Naive thymus-derived CD4-positive, alpha-beta T cell (primary cell): Measurements from ENCODE around the gene IRS1. TPM values are rescaled to one million over a fixed set of nuclear protein-coding genes. Genes with fewer than 3 reads are reported as not detected.

Source experiments
- ATAC-seq: fragments of 150-1000 bp; cut with Tn5 transposase; 2 replicates; pipeline ENCODE4 v1.10.0; 2021; ENCODE audit warnings: mild to moderate bottlenecking, moderate library complexity
- CTCF ChIA-PET: fragments of 350-600 bp; sonication (Branson Sonifier 250); formaldehyde crosslinking; loops from one replicate; lab custom pipeline; 2021; ENCODE audit warnings: antibody characterized with exemption; lab: Charles Lee
- POLR2A ChIA-PET: fragments of 350-600 bp; sonication (Branson Sonifier 250); formaldehyde crosslinking; loops from one replicate; lab custom pipeline; 2021; ENCODE audit warnings: antibody characterized with exemption, inconsistent platforms; lab: Charles Lee
- DNase-seq, 9 donors: peaks; one replicate each; pipeline versions ENCODE4 v3.0.0 to v3.0.0-alpha.2; 2020 to 2022; ENCODE audit warnings: mixed read lengths in 1 of 9
- H3K27ac ChIP-seq: one replicate; pipeline ENCODE4 v1.7.0; 2013; ENCODE audit warnings: mild to moderate bottlenecking, low read depth, low read length, moderate library complexity
- H3K27me3 ChIP-seq, 2 donors: one replicate each; pipeline ENCODE4 v1.7.0; 2013; ENCODE audit warnings: low read length in 2 of 2, mild to moderate bottlenecking in 2 of 2, moderate library complexity in 2 of 2; ENCODE audit not compliant: control insufficient read depth in 2 of 2, insufficient read depth in 2 of 2
- H3K36me3 ChIP-seq, 3 experiments: 1 replicate in 2 of 3; 2 replicates in 1 of 3; pipeline ENCODE4 v1.7.0; 2013; ENCODE audit warnings: low read length in 3 of 3, mild to moderate bottlenecking in 3 of 3, moderate library complexity in 1 of 3; ENCODE audit not compliant: insufficient read depth in 3 of 3, control insufficient read depth in 2 of 3
- H3K4me1 ChIP-seq, 2 donors: one replicate each; pipeline ENCODE4 v1.7.0; 2013; ENCODE audit warnings: low read length in 2 of 2, mild to moderate bottlenecking in 2 of 2, moderate library complexity in 1 of 2; ENCODE audit not compliant: control insufficient read depth in 2 of 2, insufficient read depth in 2 of 2
- H3K4me3 ChIP-seq: 2 replicates; pipeline ENCODE4 v1.7.0; 2013; ENCODE audit warnings: mild to moderate bottlenecking, low read length
- H3K9me3 ChIP-seq, 3 experiments: 1 replicate in 2 of 3; 2 replicates in 1 of 3; pipeline ENCODE4 v1.7.0; 2013; ENCODE audit warnings: low read length in 3 of 3; ENCODE audit not compliant: control insufficient read depth in 2 of 3
- H3K27ac Mint-ChIP-seq, 9 donors: one replicate each; pipeline ENCODE4 v1.8.0; 2020 to 2022; ENCODE audit warnings: mixed read lengths in 9 of 9, mild to moderate bottlenecking in 8 of 9, moderate library complexity in 5 of 9, inconsistent platforms in 2 of 9
- H3K27me3 Mint-ChIP-seq, 5 donors: one replicate each; pipeline ENCODE4 v1.8.0; 2021 to 2022; ENCODE audit warnings: mixed read lengths in 5 of 5, mild to moderate bottlenecking in 1 of 5
- H3K36me3 Mint-ChIP-seq, 5 donors: one replicate each; pipeline ENCODE4 v1.8.0; 2020 to 2022; ENCODE audit warnings: mixed read lengths in 5 of 5, mild to moderate bottlenecking in 3 of 5, inconsistent platforms in 1 of 5
- H3K4me1 Mint-ChIP-seq, 7 donors: one replicate each; pipeline ENCODE4 v1.8.0; 2020 to 2022; ENCODE audit warnings: mixed read lengths in 7 of 7, mild to moderate bottlenecking in 3 of 7, inconsistent platforms in 1 of 7
- H3K4me3 Mint-ChIP-seq, 10 donors: one replicate each; pipeline ENCODE4 v1.8.0; 2020 to 2022; ENCODE audit warnings: mild to moderate bottlenecking in 10 of 10, mixed read lengths in 10 of 10, moderate library complexity in 6 of 10, inconsistent platforms in 2 of 10
- H3K9me3 Mint-ChIP-seq, 11 donors: one replicate each; pipeline ENCODE4 v1.8.0; 2020 to 2022; ENCODE audit warnings: mixed read lengths in 11 of 11, mild to moderate bottlenecking in 4 of 11, inconsistent platforms in 1 of 11, moderate library complexity in 1 of 11
- intact Hi-C, 2 donors: fragments of 100-400 bp; cut with micrococcal nuclease; formaldehyde crosslinking; loops; one replicate each; pipeline ENCODE4 v1.15.1; 2023
- polyA plus RNA-seq, 2 donors: library from polyadenylated mRNA; unstranded; fragments of 300-500 nt; fragmentation: Illumina TruSeq; gene quantifications; one replicate each; pipeline ENCODE4 v1.2.3, GENCODE V29; 2021
- total RNA-seq, 6 experiments: library from RNA in 5 of 6; stranded (reverse) in 5 of 6; gene quantifications; 1 replicate in 5 of 6; 2 replicates in 1 of 6; pipeline ENCODE4 v1.2.3 and lab custom pipeline; 2021 to 2026

Gene IRS1
- total and polyA plus RNA-seq, 7 experiments from 2014 or later, result 0.40 to 7.1 (median 3.3) TPM

DNA sequence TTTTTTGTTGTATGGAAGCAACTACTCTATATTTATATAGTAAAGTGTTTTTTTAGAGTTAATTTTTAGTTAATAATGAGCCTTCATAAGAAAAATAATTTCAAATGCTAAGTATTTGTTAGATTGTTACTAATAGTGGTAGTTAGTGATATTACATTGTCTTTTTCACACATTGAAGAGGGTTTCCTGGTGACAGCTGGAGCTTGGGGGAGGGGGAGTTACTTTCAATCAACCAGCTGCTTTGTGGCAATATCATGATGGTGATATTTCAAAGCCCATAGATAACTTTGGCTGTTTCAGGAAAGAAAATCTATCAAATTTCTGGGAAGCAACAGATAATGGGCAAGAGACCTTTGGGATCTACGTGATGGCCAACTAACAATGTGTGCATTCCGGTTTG lies 40.3 kb upstream of the IRS1 start:
- no peaks in the 10 kb centered on the region for H3K36me3 ChIP-seq
- POLR2A ChIA-PET, result interaction anchor here (1.1 to 1.3 kb wide), 2 partner anchors 40 to 47 kb away, joined by 4 read pairs; partner anchors contain the start of gene IRS1
- no peaks in the 10 kb centered on the region for H3K9me3 ChIP-seq
- peaks cover 27 to 42% of the 10 kb centered on the region in 2 donors for H3K4me1 ChIP-seq
- H3K36me3 Mint-ChIP-seq, result peaks cover 0 to 48% (median 7%) of the 10 kb centered on the region in 5 donors
- peak overlapping the region; percentile 99 for H3K27ac ChIP-seq
- peak overlapping the region; percentile 3 for H3K4me3 ChIP-seq
- no peaks in the 10 kb centered on the region for H3K27me3 ChIP-seq
- ATAC-seq (no peak), DNase-seq (no peak)
- intact Hi-C loops, result loop anchor here (2.0 to 10.0 kb wide), 3 partner anchors 17 to 1915 kb away; partner anchors contain the start of gene DOCK10 (in 1 of the 2)
- CTCF ChIA-PET, result interaction anchor here (1.2 kb wide), 1 partner anchor 38 kb away, joined by 4 read pairs; no protein-coding TSS in a partner anchor
- no peaks in the 10 kb centered on the region for H3K27me3 Mint-ChIP-seq
- peak overlapping the region in 5 of 10 donors; percentile 18 to 85 (median 24) for H3K4me3 Mint-ChIP-seq
- H3K27ac Mint-ChIP-seq, result peak overlapping the region in 8 of 9 donors; percentile 63 to 100 (median 94)
- peaks cover 0 to 2% (median 0%) of the 10 kb centered on the region in 11 donors for H3K9me3 Mint-ChIP-seq
- H3K4me1 Mint-ChIP-seq, result peaks cover 33 to 88% (median 81%) of the 10 kb centered on the region in 7 donors

DNA sequence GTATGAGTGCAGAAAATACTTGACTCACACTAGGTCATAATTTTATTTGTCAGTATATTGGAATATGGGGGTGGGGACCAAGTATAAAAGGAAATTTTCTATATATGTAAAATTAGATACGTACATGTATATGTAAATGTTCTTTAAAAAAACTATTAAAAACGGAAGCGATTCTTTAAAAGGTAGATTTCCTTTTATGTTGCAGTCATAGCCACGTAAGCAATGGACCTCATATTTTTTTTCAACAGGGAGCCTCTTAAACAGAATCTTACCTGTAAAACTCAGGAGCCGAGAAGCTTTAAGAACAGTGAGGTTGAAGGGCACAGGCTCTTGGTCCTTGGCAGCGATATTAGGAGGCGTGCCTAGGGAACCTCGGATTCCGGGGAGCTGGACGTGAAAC lies 39.5 kb upstream of the IRS1 start:
- ChIA-PET POLR2A (interaction anchor here (1.3 kb wide), 1 partner anchor 39 kb away, joined by 4 read pairs; the partner anchor contains the start of gene IRS1), CTCF (interaction anchor here (1.2 kb wide), 1 partner anchor 37 kb away, joined by 4 read pairs; no protein-coding TSS in a partner anchor)
- ATAC-seq (no peak), DNase-seq (no peak)
- Histone ChIP-seq H3K4me3 (no peak overlapping the region), H3K36me3 (no peaks in the 10 kb centered on the region), H3K9me3 (no peaks in the 10 kb centered on the region), H3K27me3 (no peaks in the 10 kb centered on the region), H3K4me1 (peaks cover 27 to 50% of the 10 kb centered on the region in 2 donors), H3K27ac (peak overlapping the region; percentile 99)
- H3K27me3 Mint-ChIP-seq, result no peaks in the 10 kb centered on the region
- peak overlapping the region in 6 of 10 donors; percentile 18 to 97 (median 75) for H3K4me3 Mint-ChIP-seq
- H3K36me3 Mint-ChIP-seq, result peaks cover 0 to 43% (median 7%) of the 10 kb centered on the region in 5 donors
- peaks cover 33 to 87% (median 80%) of the 10 kb centered on the region in 7 donors for H3K4me1 Mint-ChIP-seq
- H3K27ac Mint-ChIP-seq, result peak overlapping the region; percentile 80 to 100 (median 97)
- peaks cover 0 to 2% (median 0%) of the 10 kb centered on the region in 11 donors for H3K9me3 Mint-ChIP-seq
- intact Hi-C loops, result loop anchor here (2.0 to 10.0 kb wide), 3 partner anchors 18 to 1914 kb away; partner anchors contain the start of gene DOCK10 (in 1 of the 2)

DNA sequence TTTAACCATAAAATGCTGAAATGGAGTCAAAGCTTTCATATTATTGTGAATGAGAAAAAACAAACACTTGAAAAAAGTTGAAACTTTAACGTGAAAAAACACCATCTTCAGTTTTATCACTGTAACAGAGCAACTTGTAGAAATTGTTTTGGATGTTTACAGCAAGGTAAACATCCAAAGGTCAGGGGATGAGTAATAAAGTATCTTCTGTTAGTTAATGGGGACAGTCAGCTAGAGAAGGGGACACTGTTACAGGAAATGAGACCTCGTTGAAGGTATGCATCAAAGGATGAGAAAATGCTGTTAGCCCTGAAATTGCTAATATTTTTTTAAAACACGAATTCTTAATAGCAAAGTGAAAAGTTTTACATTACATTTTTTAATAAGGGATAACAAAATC lies 39.1 kb upstream of the IRS1 start:
- peaks cover 30 to 87% (median 78%) of the 10 kb centered on the region in 7 donors for H3K4me1 Mint-ChIP-seq
- H3K4me3 Mint-ChIP-seq, result peak overlapping the region in 8 of 10 donors; percentile 17 to 97 (median 75)
- H3K27ac Mint-ChIP-seq, result peak overlapping the region; percentile 80 to 100 (median 97)
- H3K27ac ChIP-seq, result peak overlapping the region; percentile 99
- no peak overlapping the region for H3K4me3 ChIP-seq
- no peaks in the 10 kb centered on the region for H3K9me3 ChIP-seq
- DNase-seq (no peak), ATAC-seq (no peak)
- ChIA-PET CTCF (interaction anchor here (1.2 kb wide), 1 partner anchor 36 kb away, joined by 4 read pairs; no protein-coding TSS in a partner anchor), POLR2A (no interaction called here)
- no peaks in the 10 kb centered on the region for H3K36me3 ChIP-seq
- intact Hi-C loops, result loop anchor here (2.0 to 10.0 kb wide), 3 partner anchors 18 to 1914 kb away; partner anchors contain the start of gene DOCK10 (in 1 of the 2)
- peaks cover 27 to 51% of the 10 kb centered on the region in 2 donors for H3K4me1 ChIP-seq
- H3K9me3 Mint-ChIP-seq, result peaks cover 0 to 2% (median 0%) of the 10 kb centered on the region in 11 donors
- no peaks in the 10 kb centered on the region for H3K27me3 Mint-ChIP-seq
- H3K27me3 ChIP-seq, result no peaks in the 10 kb centered on the region
- peaks cover 0 to 41% (median 7%) of the 10 kb centered on the region in 5 donors for H3K36me3 Mint-ChIP-seq

DNA sequence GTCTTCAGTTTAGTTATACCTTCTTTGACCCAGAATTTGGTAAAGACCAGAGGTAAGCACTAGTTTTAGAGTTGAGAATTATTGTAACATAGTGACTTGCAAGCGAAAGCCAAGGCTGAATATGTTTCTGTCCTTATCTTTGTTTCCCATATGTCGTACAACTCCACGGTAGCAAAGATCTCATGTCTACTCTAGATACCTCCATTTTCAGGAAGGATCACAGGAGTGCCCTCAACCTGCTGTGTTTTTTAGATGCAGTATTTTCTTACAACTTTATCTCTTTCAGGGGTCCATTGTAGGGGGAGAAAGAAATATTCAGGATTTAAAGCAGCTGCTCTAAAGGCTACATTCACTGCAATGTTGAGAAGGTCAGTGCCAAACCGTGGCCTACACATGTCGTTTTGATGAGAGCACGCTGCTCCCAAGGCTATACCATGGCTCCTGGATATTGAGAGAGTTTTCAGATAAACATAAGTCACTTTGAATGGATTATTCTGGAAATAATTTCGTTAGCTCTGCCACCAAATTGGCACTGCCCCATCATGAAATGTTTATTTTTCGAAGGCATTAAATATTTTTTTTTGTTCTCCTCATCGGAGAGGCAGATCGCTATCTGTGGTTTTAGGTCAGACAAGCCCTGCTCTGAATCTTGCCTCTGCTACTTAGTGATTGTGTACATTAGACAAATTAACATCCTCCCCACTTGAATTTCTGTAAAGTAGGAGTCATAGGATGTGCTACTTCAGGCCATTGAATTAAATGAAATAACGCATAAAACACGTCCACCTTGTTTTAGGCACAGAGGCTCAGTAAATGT lies 38.4 kb upstream of the IRS1 start:
- Histone ChIP-seq H3K36me3 (no peaks in the 10 kb centered on the region), H3K4me1 (peaks cover 27 to 51% of the 10 kb centered on the region in 2 donors), H3K27ac (peak overlapping the region; percentile 99), H3K4me3 (no peak overlapping the region), H3K9me3 (no peaks in the 10 kb centered on the region), H3K27me3 (no peaks in the 10 kb centered on the region)
- Mint-ChIP-seq H3K4me3 (peak overlapping the region; percentile 81 to 99 (median 96)), H3K9me3 (peaks cover 0 to 2% (median 0%) of the 10 kb centered on the region in 11 donors), H3K4me1 (peaks cover 23 to 87% (median 78%) of the 10 kb centered on the region in 7 donors), H3K27me3 (no peaks in the 10 kb centered on the region), H3K36me3 (peaks cover 0 to 36% (median 2%) of the 10 kb centered on the region in 5 donors), H3K27ac (peak overlapping the region; percentile 95 to 100 (median 100))
- ChIA-PET CTCF (no interaction called here), POLR2A (interaction anchor here (0.8 to 4.1 kb wide), 2 partner anchors 9 to 48 kb away, joined by 3 to 28 read pairs; no protein-coding TSS in a partner anchor)
- intact Hi-C loops, result loop anchor here (2.0 to 10.0 kb wide), 5 partner anchors 19 to 1913 kb away; partner anchors contain the start of gene DOCK10 (in 1 of the 2)
- DNase-seq, result no peak
- no peak for ATAC-seq

DNA sequence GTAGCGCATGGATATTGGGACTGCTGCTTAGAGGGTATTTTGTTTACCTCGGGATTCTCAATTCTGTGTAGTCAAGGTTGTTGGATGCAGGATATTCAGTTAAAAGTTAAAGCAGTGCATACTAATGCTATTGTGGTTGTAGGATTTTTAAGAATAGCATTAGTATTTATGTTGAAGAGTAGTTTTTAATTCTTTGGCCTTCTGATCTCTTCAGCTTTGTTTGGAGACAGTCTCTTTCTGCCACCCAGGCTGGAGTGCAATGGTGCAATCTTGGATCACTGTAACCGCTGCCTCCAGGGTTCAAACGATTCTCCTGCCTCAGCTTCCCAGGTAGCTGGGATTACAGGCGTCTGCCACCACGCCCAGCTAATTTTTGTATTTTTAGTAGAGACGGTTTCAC lies 37.7 kb upstream of the IRS1 start:
- ChIA-PET CTCF (no interaction called here), POLR2A (interaction anchor here (1.8 to 4.1 kb wide), 2 partner anchors 15 to 47 kb away, joined by 5 to 28 read pairs; no protein-coding TSS in a partner anchor)
- H3K9me3 ChIP-seq, result no peaks in the 10 kb centered on the region
- peaks cover 27 to 51% of the 10 kb centered on the region in 2 donors for H3K4me1 ChIP-seq
- Mint-ChIP-seq H3K36me3 (peaks cover 0 to 29% (median 0%) of the 10 kb centered on the region in 5 donors), H3K27ac (peak overlapping the region; percentile 95 to 100 (median 100)), H3K9me3 (no peaks in the 10 kb centered on the region), H3K4me3 (peak overlapping the region; percentile 81 to 99 (median 96)), H3K4me1 (peaks cover 23 to 80% (median 71%) of the 10 kb centered on the region in 7 donors), H3K27me3 (no peaks in the 10 kb centered on the region)
- peak overlapping the region; percentile 82 for H3K4me3 ChIP-seq
- H3K27ac ChIP-seq, result peak overlapping the region; percentile 99
- no peaks in the 10 kb centered on the region for H3K36me3 ChIP-seq
- DNase-seq, result no peak
- H3K27me3 ChIP-seq, result no peaks in the 10 kb centered on the region
- no peak for ATAC-seq
- intact Hi-C loops, result loop anchor here (2.0 to 10.0 kb wide), 4 partner anchors 147 to 1913 kb away; partner anchors contain the start of gene DOCK10 (in 1 of the 2)

DNA sequence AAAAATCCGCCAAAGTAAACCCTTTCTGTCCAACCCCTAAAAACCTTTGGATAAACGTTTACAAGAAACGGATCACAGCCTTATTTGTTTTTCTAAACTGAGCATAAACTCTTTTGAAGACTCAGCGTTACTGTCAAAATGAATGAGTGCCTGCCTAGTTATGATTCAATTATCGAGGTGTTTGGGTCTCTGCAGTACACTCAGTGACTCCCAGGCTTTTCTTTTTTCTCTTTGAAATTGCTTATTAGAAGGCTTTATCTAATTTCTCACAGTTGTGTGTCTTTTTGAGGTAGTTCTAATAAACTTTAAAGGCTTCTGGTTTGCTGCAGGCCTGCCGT lies 36.9 kb upstream of the IRS1 start:
- H3K4me3 Mint-ChIP-seq, result peak overlapping the region; percentile 85 to 99 (median 97)
- Histone ChIP-seq H3K27me3 (no peaks in the 10 kb centered on the region), H3K36me3 (no peaks in the 10 kb centered on the region), H3K4me1 (peaks cover 27 to 51% of the 10 kb centered on the region in 2 donors), H3K27ac (peak overlapping the region; percentile 99), H3K9me3 (no peaks in the 10 kb centered on the region), H3K4me3 (peak overlapping the region; percentile 82)
- intact Hi-C loops, result loop anchor here (1.0 to 10.0 kb wide), 9 partner anchors 37 to 1912 kb away; partner anchors contain the start of genes MFF (in 2 of the 2), DOCK10 (in 1 of the 2) and IRS1 (in 1 of the 2)
- H3K4me1 Mint-ChIP-seq, result peaks cover 24 to 72% (median 66%) of the 10 kb centered on the region in 7 donors
- no peaks in the 10 kb centered on the region for H3K27me3 Mint-ChIP-seq
- POLR2A ChIA-PET, result interaction anchor here (0.5 to 4.1 kb wide), 11 partner anchors 16 to 1897 kb away, joined by 3 to 28 read pairs (median 4); partner anchors contain the start of gene IRS1
- H3K9me3 Mint-ChIP-seq, result peaks cover 0 to 3% (median 0%) of the 10 kb centered on the region in 11 donors
- DNase-seq (no peak), ATAC-seq (no peak)
- H3K27ac Mint-ChIP-seq, result peak overlapping the region; percentile 95 to 100 (median 100)
- peaks cover 0 to 27% (median 0%) of the 10 kb centered on the region in 5 donors for H3K36me3 Mint-ChIP-seq
- CTCF ChIA-PET, result interaction anchor here (0.7 to 1.3 kb wide), 3 partner anchors 34 to 65 kb away, joined by 4 to 8 read pairs (median 4); no protein-coding TSS in a partner anchor
